ENCODE data around the gene NEUROD2.

Gene NEUROD2

GRCh38 chr17:39572121-39572520, 35.6 kb downstream of the NEUROD2 start:
- H3K27ac ChIP-seq = no peak overlapping the region
- no peak for TF ChIP-seq CTCF (conservative IDR thresholded peaks at IDR 0.05)
- no peak for TF ChIP-seq ZFX (IDR thresholded peaks at IDR 0.05)

- TF ChIP-seq CTCF (conservative IDR thresholded peaks at IDR 0.05) (no peak), ZFX (IDR thresholded peaks at IDR 0.05) (no peak)
- no peak overlapping the region for H3K27ac ChIP-seq
Measured at GRCh38 chr17:39569126-39569525, 38.6 kb downstream of the NEUROD2 start.

GRCh38 chr17:39568702-39569101, 39.0 kb downstream of the NEUROD2 start:
- TF ChIP-seq ZFX (IDR thresholded peaks at IDR 0.05) (no peak), CTCF (conservative IDR thresholded peaks at IDR 0.05) (no peak)
- no peak overlapping the region for H3K27ac ChIP-seq

GRCh38 chr17:39566094-39566850, 41.4 kb downstream of the NEUROD2 start:
- TF ChIP-seq CTCF (conservative IDR thresholded peaks at IDR 0.05) (no peak), ZFX (IDR thresholded peaks at IDR 0.05) (no peak)
- H3K27ac ChIP-seq = no peak overlapping the region

GRCh38 chr17:39564211-39564848, 43.4 kb downstream of the NEUROD2 start:
- TF ChIP-seq ZFX (IDR thresholded peaks at IDR 0.05) (no peak), CTCF (conservative IDR thresholded peaks at IDR 0.05) (no peak)
- H3K27ac ChIP-seq = no peak overlapping the region

- TF ChIP-seq ZFX (IDR thresholded peaks at IDR 0.05) (no peak), CTCF (conservative IDR thresholded peaks at IDR 0.05) (no peak)
Measured at GRCh38 chr17:39563476-39563875, 44.2 kb downstream of the NEUROD2 start.

GRCh38 chr17:39562976-39563375, 44.7 kb downstream of the NEUROD2 start:
- no peak for TF ChIP-seq ZFX (IDR thresholded peaks at IDR 0.05)
- no peak for TF ChIP-seq CTCF (conservative IDR thresholded peaks at IDR 0.05)
- H3K27ac ChIP-seq = no peak overlapping the region

More at GRCh38 chr17:39563476-39563875, 44.2 kb downstream of the NEUROD2 start:
- H3K27ac ChIP-seq = no peak overlapping the region
